HT1080 (cell line): ENCODE measurements around the gene ABCG5. TPM values are rescaled to one million over a fixed set of nuclear protein-coding genes. Genes with fewer than 3 reads are reported as not detected.

Experiments used
- DNase-seq: peaks from one replicate; pipeline ENCODE4 v3.0.0-alpha.2; 2015; ENCODE audit warnings: low read depth
- total RNA-seq: library from RNA; depleted of rRNA; stranded (reverse); fragments of >200 nt; shearing (Covaris generic); gene quantifications from 2 replicates; pipeline ENCODE4 v1.2.3, GENCODE V29; 2014

Gene ABCG5
- total RNA-seq, 1 experiment from 2014 or later, result not detected

DNA sequence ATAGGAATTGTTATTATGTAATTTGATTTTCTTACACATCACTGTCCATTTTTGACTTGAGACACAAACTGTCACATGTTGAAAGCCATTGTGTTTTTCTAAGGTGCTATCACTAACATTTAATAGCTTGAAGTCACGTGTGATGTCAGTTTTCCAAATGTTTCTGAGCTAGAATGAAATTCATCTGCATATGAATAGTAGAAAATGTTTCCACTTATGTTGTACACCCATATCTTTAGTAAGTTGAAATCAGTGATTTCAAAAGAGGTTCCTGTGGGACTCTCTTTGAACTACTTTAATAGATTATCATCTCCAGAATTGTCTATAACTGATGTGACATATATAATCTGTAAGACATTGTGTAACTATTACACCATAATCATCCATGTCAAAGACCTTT lies 27.8 kb downstream of the ABCG5 start:
- DNase-seq, result no peak

DNA sequence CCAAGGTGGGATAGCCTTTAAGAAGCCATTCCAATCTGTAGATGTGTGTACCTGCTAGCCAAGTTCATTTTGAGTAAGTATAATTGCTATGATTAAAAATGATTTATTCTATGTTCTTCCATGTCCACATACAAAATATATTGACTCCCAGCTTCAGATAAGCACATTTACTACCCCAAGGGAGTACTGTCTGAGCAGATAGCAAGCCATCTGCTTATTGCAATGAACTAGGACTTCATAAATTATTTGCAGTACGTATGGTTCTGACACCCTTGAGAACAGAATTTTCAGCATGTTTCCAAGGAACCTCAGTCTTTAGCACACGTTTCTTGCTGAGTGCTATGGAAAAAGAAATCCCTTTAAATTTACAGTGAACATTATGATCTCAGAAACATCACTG lies 28.2 kb downstream of the ABCG5 start:
- no peak for DNase-seq

GRCh38 chr2:43806719-43807031 lies 32.0 kb downstream of the ABCG5 start:
- no peak for DNase-seq

DNA sequence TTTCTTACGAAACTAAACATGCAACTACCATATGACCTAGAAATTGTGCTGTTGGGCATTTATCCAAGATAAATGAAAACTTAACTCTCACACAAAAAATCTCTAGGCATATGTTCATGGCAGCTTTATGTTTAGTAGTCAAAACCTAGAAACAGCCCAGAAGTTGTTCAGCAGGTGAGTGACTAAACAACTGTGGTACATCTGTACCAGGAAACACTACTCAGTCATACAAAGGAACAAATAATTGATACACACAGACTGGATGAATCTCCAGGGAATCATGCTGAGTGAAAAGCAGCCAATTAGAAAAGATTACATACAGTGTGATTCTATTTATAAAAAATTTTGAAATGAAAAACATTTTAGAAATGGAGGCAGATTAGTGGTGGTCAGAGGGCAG lies 35.5 kb downstream of the ABCG5 start:
- no peak for DNase-seq

DNA sequence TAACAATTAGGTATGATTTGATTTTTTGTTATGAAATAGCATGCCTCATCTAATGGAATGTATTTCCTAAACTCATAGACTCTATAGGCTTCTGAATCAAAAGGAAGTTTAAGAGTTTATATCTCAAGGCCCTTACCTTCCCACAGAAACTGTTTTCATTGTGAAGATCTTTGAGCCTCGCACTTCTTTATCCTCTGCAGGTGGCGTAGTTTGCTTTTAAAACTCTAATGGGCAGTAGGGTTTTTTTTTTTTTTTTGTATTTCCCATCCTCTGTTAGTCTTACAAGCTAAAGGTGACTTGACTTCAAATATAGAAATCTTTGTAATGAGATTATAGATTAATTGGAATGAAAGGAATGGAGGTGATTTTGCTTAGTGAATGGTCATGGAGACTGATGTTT lies 36.5 kb downstream of the ABCG5 start:
- DNase-seq, result no peak

- DNase-seq, result no peak
Measured at GRCh38 chr2:43800894-43801293, 37.7 kb downstream of the ABCG5 start.

DNA sequence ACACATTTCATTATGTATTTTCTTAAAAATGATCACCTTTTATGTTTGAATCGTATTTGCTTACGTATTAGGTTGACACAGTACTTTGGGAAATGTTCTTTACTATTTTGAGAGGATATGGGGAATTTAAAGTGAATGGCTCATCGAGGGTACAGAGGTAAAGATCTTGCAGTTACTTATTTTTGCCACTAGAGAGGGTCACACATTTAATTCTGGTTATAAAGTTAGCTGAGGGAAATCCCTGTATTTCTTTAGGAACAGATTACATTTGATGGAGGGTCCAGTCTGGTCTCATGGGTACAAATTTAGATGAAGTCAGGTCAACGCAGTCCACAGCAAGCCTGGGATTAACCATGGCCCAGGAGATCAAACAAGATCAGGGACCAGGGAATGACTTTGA lies 40.3 kb downstream of the ABCG5 start:
- DNase-seq, result no peak

DNA sequence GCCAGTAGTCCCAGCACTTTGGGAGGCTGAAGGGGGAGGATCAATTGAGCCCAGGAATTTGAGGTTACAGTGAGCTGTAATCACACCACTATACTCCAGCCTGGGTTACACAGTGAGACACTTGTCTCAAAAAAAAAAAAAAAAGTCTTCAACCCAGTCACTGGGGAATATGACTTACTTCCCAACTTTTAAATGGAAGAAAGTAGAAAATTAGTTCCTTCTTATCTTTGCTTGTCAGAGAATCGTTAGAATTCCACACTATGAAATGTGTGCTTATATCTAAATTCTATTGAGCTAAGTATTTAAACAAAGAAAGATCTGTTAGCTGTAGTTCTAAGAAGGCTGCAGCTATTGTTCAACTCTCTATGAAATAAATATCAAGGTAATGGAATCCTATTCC lies 42.4 kb downstream of the ABCG5 start:
- no peak for DNase-seq

DNA sequence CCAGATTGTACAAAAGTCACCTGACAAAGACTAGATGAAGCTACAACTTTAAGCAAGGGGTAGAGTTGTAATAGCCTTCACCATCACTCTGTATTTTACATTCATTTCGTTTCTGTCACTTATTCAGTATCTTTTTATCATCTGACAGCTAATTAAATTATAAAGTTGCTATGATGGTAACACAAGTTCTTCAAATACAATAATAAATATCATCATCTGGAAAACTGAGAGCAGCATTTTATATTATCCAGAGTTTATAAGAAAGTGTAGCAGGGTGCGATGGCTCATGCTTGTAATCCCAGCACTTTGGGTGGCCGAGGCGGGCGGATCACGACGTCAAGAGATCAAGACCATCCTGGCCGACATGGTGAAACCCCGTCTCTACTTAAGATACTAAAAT lies 43.7 kb downstream of the ABCG5 start:
- no peak for DNase-seq

- DNase-seq, result no peak
Measured at GRCh38 chr2:43792653-43793052, 46.0 kb downstream of the ABCG5 start.

DNA sequence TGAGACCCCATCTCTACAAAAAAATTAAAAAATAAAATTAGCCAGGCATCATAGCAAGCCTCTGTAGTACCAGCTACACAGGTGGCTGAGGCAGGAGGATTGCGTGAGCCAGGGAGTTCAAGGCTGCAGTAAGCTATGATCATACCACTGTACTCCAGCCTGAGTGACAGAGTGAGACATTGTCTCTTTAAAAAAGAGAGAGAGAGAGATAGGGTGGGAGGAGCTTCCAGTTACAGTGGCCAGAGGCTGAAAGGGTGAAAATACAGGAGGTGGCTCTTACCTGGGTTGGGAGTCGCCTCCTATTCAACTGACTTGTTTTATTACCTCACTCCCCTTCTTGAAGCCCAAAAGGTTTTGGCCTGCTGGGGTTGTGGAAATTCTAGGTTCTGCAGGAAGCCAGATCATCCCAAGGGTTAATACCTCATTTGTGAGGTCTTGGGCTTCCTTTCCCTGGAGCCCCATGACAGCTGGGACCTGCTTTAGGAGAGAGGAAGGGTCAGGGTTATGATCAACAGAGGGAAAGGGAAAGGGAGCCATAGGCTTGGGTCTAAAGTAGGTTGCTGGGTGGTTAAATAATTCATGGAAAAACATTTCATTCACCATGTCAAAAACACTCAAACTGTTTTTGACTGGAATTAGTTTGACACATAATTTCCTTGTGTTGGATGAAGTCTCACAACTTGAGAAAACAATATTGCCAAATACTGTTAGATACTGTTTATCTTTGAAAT lies 47.4 kb downstream of the ABCG5 start:
- DNase-seq, result no peak

DNA sequence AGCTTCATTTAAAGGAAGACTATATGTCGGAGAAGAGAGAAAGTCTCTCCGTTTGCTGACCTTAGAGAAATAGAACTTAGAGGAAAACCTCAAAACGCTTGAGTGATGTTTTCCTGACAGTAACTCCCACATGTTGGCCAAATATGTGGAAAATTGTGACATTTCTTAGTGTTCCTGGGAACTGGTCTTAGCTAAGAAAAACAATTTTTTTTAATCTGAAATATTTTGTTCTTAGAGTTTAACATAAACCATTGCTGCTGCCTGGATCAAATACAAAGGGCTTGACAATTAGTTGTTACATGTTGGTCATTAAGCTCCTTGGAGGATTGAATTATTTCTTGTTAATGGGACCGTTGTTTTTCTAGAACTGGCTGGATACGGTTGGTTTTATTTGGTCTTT lies 48.5 kb downstream of the ABCG5 start:
- no peak for DNase-seq

GRCh38 chr2:43788646-43789045 lies 50.0 kb downstream of the ABCG5 start:
- DNase-seq, result no peak

GRCh38 chr2:43787895-43788294 lies 50.7 kb downstream of the ABCG5 start:
- no peak for DNase-seq

DNA sequence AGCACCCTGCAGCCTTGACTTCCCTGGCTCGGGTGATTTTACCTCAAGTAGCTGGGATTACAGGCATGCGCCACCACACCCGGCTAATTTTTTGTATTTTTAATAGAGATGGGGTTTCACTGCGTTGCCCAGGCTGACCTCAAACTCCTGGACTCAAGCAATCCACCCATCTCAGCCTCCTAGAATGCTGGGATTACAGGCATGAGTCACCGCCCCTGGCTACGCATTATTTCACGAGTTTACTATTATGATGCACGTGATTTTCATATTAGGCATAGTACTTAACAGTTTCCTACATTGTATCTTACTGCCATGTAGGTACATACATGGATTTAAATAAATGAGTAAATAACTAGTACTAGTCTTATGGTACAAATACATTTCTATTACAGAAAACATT lies 60.4 kb downstream of the ABCG5 start:
- DNase-seq, result no peak

- no peak for DNase-seq
Measured at GRCh38 chr2:43777306-43777926, 61.2 kb downstream of the ABCG5 start.

DNA sequence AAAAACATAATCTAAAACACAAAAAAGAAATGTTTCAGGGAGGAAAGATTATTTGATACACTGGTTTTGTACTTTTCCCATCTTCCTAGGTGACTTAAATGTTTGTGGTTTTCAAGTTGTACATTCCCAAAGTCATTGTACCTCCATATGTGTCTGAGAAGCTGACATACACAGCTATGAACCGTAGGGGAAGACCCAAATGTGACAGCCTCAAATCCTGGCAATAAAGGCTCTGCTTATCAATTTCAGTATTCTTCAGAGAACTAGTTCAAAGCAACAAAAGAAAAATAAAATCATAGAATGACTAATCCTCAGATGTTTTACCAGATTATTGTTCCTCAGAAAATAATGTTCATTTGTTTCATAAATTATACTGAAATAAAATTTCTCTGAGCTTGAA lies 62.3 kb downstream of the ABCG5 start:
- no peak for DNase-seq

- no peak for DNase-seq
Measured at GRCh38 chr2:43774617-43775016, 64.0 kb downstream of the ABCG5 start.

GRCh38 chr2:43773876-43774613 lies 64.6 kb downstream of the ABCG5 start, which contains the start of gene DYNC2LI1:
Gene DYNC2LI1, plus strand, starts transcription at chr2:43774039. Its CDS starts 100 bp downstream, at chr2:43774139.
- DNase-seq, result peak; percentile 90

DNA sequence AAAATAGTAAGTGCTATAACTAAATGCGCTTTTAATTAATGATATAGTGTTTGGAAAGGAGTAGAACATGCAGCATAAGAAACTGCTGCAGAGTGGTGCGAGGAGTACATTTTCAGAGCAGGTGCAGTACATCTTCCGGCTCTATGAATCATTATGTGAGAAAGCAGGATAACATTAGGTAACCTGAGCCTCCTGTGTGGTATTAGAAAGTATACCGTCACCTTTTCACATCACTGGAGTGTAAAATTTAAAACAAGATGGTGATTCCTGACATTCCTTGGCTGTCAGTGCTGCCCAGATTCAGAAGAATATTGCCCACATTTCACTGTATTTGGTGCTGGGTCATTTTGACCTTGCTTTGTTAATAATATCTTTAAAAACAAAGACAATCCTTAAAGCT lies 72.6 kb downstream of the ABCG5 start:
- no peak for DNase-seq

GRCh38 chr2:43764086-43764705 lies 74.4 kb downstream of the ABCG5 start:
- no peak for DNase-seq

DNA sequence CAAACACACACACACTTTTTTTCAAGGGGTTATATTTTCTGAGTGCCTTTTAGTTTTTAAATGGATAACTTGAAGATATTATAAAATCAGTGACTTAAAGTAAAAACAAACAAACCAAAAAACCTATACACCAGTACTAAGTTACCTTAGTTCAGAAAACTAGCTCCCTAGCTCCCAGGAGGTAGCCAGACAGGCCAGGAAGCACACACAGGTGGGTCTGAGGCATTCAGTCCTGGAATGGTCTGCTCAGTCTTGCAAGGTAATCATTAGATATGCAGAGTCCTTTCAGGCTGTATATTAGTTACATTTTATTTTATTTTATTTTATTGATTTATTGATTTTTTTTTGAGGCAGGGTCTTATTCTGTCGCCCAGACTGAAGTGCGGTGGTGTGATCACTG lies 75.5 kb downstream of the ABCG5 start:
- DNase-seq, result no peak
